Urothelium cell line (cell line): ENCODE measurements around the gene GJD3.

ENCODE experiments used
- DNase-seq: peaks from one replicate; pipeline ENCODE4 v3.0.0; 2011; ENCODE audit warnings: low spot score, mixed read lengths
- FAIRE-seq: peaks from 2 replicates; lab custom pipeline; 2011; peaks lifted over from hg19 to GRCh38; lab: Jason Lieb, UNC

GJD3 gene

DNA sequence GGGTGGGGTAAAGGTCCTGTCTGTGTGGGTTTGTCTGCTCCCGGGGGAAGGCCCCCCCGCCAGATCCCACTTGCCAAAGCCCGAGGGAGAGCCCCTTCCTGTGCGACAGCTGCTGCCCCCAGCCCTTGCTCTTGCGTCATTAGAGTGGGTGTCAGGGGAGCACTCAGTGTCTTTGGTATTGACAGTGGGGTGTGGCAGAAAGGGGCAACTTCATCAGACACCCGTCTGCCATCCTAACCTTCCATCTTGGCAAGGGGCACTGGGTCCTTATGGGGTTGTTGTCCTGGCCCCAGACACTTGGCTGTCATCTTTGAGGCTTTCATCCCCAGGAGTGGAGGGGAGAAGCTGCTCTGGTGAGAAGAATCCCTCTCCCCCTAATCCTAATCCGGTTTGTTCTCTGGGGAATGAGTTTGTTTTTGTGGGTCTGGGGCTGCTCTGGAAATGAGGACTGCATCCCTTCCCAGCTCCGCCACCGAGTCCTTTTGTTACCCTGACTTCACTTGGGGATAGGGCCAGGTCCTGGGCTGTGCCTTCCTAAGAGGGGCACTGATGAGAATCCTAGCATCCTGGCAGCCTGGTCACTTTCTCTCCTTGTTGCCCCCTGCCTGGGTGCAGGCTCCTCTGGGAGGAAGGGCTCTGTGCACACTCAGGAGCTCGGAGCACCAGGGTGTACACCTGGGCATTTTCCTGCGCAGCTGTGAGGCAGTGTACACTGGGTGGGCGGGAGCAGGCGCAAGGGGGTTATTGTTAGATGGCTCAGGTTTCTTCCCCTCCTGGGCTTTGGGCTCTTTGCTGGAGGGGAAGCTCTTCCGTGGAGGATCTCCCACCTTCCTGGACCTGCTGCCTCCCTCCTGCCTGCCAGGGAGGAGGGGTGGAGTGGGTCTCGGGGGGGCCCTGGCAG lies 21.1 kb downstream of the GJD3 start:
- FAIRE-seq (no peak), DNase-seq (no peak)

DNA sequence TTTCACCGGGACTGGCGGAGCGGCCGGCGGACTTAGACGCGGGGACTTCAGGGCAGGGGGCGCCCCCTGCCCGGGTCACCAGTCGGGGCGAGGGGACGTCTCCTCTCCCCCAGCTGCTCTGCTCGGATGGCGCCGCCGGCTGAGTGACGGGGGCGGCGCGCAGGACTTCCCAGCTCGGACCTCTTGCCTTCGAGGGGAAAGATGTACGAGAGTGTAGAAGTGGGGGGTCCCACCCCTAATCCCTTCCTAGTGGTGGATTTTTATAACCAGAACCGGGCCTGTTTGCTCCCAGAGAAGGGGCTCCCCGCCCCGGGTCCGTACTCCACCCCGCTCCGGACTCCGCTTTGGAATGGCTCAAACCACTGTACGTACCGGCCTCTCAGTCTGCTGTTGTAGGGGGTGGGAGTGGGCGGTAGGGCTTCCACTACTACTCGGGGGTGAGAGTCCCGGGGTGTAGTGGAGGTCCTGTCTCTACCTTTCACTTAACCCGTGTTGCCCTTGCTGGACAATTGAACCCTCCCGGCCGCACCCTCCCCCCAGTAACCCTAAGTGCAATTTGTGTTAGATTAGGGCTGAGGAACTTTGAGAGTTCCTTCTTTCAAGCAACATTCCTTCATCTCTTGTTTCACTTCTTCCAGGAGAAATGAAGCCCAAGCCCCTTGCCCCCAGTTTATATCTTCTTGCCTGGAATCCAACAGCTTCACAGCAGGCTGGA lies 21.9 kb downstream of the GJD3 start:
- FAIRE-seq (no peak), DNase-seq (no peak)

DNA sequence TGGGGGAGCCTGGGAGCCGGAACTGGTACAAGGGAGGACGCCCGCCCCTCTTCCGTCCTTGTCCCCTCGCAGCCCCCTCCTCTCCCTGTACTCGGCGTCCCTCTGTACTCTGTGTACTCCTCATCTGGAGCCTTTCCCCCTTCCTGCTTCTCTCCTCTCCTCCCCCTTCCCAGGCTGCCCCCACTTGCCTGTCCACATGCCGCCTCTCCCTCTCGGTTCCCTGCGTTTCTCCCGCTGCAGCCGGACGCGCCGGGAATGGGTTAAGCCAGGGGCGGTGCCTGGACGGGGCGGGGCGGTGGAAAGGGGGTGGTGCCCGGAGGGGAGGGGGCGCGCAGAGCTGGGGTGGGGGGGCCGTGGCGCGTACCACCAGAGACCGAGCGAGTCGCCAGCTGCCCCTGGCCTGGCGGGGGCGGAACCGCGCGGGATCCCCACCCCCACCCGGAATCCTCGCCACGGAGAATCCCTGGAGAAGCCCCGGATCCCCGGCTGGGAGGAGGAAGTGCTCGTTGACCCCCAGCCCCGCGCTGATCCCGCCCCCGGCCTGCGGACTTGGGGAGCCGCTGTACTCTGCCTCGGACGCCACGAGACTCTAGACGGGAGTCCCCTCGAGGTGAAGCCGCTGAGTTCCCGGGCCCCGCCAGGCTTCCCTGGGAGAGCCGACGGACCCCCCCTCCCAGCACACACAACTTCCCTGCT lies 22.6 kb downstream of the GJD3 start:
- peak; percentile 83 for DNase-seq
- FAIRE-seq = peak; percentile 91

DNA sequence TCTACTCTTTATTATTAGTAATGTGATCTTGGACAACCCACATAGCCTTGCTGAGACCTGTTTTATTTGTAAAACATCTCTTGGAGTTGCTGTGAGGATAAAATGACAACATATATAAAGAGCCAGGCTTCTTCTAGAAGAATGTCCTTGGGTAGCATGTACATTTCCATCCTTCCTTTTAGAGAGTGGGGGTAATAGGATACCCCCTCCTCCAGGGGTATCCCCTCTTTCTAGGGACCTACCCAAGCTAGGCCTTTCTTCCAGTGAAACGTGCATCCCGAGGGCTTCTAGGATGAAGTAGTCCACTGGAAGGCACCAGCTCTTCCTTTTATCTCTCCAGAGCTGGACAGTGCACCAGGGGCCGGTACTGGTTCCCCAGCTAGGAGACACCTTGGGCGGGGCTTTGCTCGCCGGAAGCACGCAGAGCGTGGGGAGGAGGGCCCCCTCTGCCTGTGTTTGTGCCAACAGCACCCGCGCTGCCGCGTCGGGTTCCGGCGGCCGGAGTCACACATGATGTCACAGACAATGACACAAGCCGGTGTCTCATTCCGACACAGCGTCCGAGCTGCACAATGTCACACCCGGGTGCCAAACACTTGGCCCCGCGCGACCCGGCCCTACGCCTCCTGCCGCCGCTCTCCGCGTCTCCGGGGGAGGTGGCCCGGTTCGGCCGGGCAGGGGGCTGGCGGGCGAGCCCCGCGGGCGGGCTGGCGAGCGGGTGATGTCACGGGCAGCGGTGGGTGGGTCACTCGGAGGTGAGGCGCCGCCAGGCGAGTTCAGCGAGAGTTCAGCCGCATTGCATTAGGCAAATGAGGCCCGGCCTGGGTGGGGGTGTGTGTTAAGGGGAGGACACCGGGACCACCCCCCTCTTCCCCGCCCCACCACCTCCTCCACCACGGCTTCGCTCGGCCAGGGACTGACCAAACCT lies 23.4 kb downstream of the GJD3 start:
- DNase-seq (peak; percentile 79), FAIRE-seq (peak; percentile 56)

- DNase-seq (no peak), FAIRE-seq (no peak)
Measured at GRCh38 chr17:40340327-40340726, 24.2 kb downstream of the GJD3 start.

- no peak for FAIRE-seq
- no peak for DNase-seq
Measured at GRCh38 chr17:40338941-40339649, 25.4 kb downstream of the GJD3 start.

DNA sequence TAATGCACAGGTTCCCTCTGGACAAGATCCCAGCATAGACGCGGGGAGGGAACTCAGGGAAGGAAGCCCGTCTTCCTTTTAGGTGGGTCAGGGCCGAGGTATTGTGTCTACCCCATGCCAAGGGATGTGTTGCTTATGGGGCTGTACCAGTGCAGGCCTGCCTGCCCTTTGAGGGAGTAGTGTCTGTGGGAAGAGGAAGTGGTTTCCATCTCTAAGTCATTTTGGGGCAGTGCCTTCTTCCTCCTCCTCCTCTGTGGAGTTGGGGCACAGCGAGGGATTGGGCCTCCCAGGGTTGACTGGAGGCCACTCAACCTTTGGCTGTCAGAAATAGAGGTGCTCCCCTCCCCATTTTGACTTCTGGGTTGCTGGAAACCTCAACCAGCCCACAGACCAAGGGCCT lies 26.5 kb downstream of the GJD3 start:
- no peak for DNase-seq
- no peak for FAIRE-seq

DNA sequence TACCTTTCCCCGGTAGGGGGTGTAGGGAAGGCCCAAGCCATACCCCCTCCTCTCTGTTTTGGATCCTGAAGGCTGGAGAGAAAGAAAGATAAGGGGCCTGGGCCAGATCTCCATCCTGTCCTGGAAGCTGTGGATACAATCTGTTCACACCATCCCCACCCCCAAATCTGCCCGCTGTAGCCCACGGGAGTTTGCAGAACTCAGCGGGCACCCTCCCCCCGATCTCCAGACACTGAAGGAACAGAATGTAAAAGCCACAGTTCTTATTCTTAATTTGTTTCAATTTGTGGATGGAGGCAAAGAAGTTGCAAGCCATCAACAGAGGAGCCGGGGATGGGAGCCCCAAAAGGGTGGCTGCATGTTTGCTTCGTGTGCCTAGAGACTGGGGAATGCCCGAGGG lies 27.2 kb downstream of the GJD3 start:
- DNase-seq (no peak), FAIRE-seq (no peak)

- DNase-seq (no peak), FAIRE-seq (no peak)
Measured at GRCh38 chr17:40335620-40336019, 28.9 kb downstream of the GJD3 start.

- FAIRE-seq (no peak), DNase-seq (no peak)
Measured at GRCh38 chr17:40333781-40334448, 30.6 kb downstream of the GJD3 start.

GRCh38 chr17:40331743-40332641 lies 32.5 kb downstream of the GJD3 start:
- DNase-seq (no peak), FAIRE-seq (no peak)

DNA sequence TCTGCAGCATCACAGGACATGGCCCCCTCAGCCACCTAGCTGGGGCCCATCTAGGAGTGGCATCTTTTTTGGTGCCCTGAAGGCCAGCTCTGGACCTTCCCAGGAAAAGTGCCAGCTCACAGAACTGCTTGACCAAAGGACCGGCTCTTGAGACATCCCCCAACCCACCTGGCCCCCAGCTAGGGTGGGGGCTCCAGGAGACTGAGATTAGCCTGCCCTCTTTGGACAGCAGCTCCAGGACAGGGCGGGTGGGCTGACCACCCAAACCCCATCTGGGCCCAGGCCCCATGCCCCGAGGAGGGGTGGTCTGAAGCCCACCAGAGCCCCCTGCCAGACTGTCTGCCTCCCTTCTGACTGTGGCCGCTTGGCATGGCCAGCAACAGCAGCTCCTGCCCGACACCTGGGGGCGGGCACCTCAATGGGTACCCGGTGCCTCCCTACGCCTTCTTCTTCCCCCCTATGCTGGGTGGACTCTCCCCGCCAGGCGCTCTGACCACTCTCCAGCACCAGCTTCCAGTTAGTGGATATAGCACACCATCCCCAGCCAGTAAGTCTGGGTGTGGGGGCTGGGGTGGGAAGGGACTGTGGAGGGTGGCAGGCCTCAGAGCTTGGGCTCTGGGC lies 33.6 kb downstream of the GJD3 start:
- DNase-seq = no peak
- FAIRE-seq = no peak

GRCh38 chr17:40329839-40330794 lies 34.4 kb downstream of the GJD3 start:
- no peak for FAIRE-seq
- DNase-seq = no peak

DNA sequence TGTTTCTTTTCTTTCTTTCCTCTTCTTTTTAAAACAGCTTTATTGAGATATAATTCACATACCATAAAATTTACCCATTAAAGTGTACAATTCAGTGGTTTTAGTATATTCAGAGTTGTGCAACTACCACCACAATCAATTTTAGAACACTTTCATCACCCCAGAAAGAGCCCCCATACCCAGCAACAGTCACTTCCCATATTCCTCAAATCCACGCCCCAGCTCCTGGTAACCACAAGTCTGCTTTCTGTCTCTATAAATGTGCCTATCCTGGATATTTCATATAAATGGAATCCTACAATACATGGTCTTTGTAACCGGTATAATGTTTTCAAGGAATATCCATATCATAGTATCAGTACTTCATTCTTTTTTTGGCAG lies 36.2 kb downstream of the GJD3 start:
- FAIRE-seq = no peak
- DNase-seq = no peak

- DNase-seq (no peak), FAIRE-seq (no peak)
Measured at GRCh38 chr17:40327735-40328385, 36.7 kb downstream of the GJD3 start.

GRCh38 chr17:40327244-40327729 lies 37.2 kb downstream of the GJD3 start:
- DNase-seq = no peak
- no peak for FAIRE-seq
